ENCODE measurements around the gene ERC1. TPM values are rescaled to one million over a fixed set of nuclear protein-coding genes. Genes with fewer than 3 reads are reported as not detected.

The ERC1 gene
- total and polyA plus RNA-seq, 2 donors (not counting 1 experiment from before 2014, with no cell fraction given): 19.7 to 34.5 TPM

- no peaks in the 10 kb centered on the region for H4K20me1 ChIP-seq (ENCODE audit: control insufficient read depth, extremely low read depth, insufficient read depth, low read length)
- H3K36me3 ChIP-seq (ENCODE audit: control insufficient read depth, insufficient read depth, low read length): no peaks in the 10 kb centered on the region
- no peak for TF ChIP-seq EZH2 (IDR thresholded peaks at IDR 0.05; ENCODE audit: low read length, missing control alignments)
- TF ChIP-seq CTCF (conservative IDR thresholded peaks at IDR 0.05 in 1 of 2, IDR thresholded peaks at IDR 0.05 in 1 of 2; ENCODE audit: low read depth in 1 of 2, low read length in 2 of 2): no peak
- H3K9me3 ChIP-seq (ENCODE audit: control insufficient read depth, insufficient read depth, low read depth, low read length): no peaks in the 10 kb centered on the region
- no peaks in the 10 kb centered on the region for H3K27me3 ChIP-seq (ENCODE audit: control insufficient read depth, insufficient read depth, low read length)
- no peak overlapping the region for H3K9ac ChIP-seq (ENCODE audit: insufficient read depth, low read length)
- no peak overlapping the region for H2AFZ ChIP-seq (ENCODE audit: low read length)
- no peak for DNase-seq (ENCODE audit: low read depth in 2 of 2)
- H3K27ac ChIP-seq (ENCODE audit: insufficient read depth, low read length): no peak overlapping the region
- no peaks in the 10 kb centered on the region for H3K79me2 ChIP-seq (ENCODE audit: control insufficient read depth, insufficient read depth, low read length)
- H3K4me3 ChIP-seq (replicated peaks in 1 of 4; ENCODE audit: control extremely low read depth in 1 of 4, insufficient read depth in 1 of 4, low read depth in 3 of 4, low read length in 4 of 4): no peak overlapping the region
- H3K4me2 ChIP-seq (ENCODE audit: extremely low read depth, insufficient read depth, low read length): no peak overlapping the region
- no peaks in the 10 kb centered on the region for H3K4me1 ChIP-seq (ENCODE audit: control insufficient read depth, extremely low read depth, insufficient read depth, low read length)
Measured at GRCh38 chr12:976644-977043, 14.4 kb upstream of the ERC1 start.

GRCh38 chr12:977156-977555, 13.9 kb upstream of the ERC1 start:
- no peak overlapping the region for H3K9ac ChIP-seq (ENCODE audit: insufficient read depth, low read length)
- no peaks in the 10 kb centered on the region for H3K4me1 ChIP-seq (ENCODE audit: control insufficient read depth, extremely low read depth, insufficient read depth, low read length)
- no peak for DNase-seq (ENCODE audit: low read depth in 2 of 2)
- H4K20me1 ChIP-seq (ENCODE audit: control insufficient read depth, extremely low read depth, insufficient read depth, low read length): no peaks in the 10 kb centered on the region
- H3K9me3 ChIP-seq (ENCODE audit: control insufficient read depth, insufficient read depth, low read depth, low read length): no peaks in the 10 kb centered on the region
- H3K27ac ChIP-seq (ENCODE audit: insufficient read depth, low read length): no peak overlapping the region
- H3K36me3 ChIP-seq (ENCODE audit: control insufficient read depth, insufficient read depth, low read length): no peaks in the 10 kb centered on the region
- TF ChIP-seq CTCF (conservative IDR thresholded peaks at IDR 0.05 in 1 of 2, IDR thresholded peaks at IDR 0.05 in 1 of 2; ENCODE audit: low read depth in 1 of 2, low read length in 2 of 2) (no peak), EZH2 (IDR thresholded peaks at IDR 0.05; ENCODE audit: low read length, missing control alignments) (no peak)
- no peak overlapping the region for H3K4me2 ChIP-seq (ENCODE audit: extremely low read depth, insufficient read depth, low read length)
- no peaks in the 10 kb centered on the region for H3K79me2 ChIP-seq (ENCODE audit: control insufficient read depth, insufficient read depth, low read length)
- H2AFZ ChIP-seq (ENCODE audit: low read length): no peak overlapping the region
- no peaks in the 10 kb centered on the region for H3K27me3 ChIP-seq (ENCODE audit: control insufficient read depth, insufficient read depth, low read length)
- no peak overlapping the region for H3K4me3 ChIP-seq (replicated peaks in 1 of 4; ENCODE audit: control extremely low read depth in 1 of 4, insufficient read depth in 1 of 4, low read depth in 3 of 4, low read length in 4 of 4)

GRCh38 chr12:979349-979748, 11.7 kb upstream of the ERC1 start:
- H3K9me3 ChIP-seq (ENCODE audit: control insufficient read depth, insufficient read depth, low read depth, low read length): no peaks in the 10 kb centered on the region
- TF ChIP-seq CTCF (conservative IDR thresholded peaks at IDR 0.05 in 1 of 2, IDR thresholded peaks at IDR 0.05 in 1 of 2; ENCODE audit: low read depth in 1 of 2, low read length in 2 of 2): no peak
- no peak for TF ChIP-seq EZH2 (IDR thresholded peaks at IDR 0.05; ENCODE audit: low read length, missing control alignments)
- no peaks in the 10 kb centered on the region for H3K4me1 ChIP-seq (ENCODE audit: control insufficient read depth, extremely low read depth, insufficient read depth, low read length)
- no peak overlapping the region for H3K4me3 ChIP-seq (replicated peaks in 1 of 4; ENCODE audit: control extremely low read depth in 1 of 4, insufficient read depth in 1 of 4, low read depth in 3 of 4, low read length in 4 of 4)
- no peaks in the 10 kb centered on the region for H3K27me3 ChIP-seq (ENCODE audit: control insufficient read depth, insufficient read depth, low read length)
- H3K9ac ChIP-seq (ENCODE audit: insufficient read depth, low read length): no peak overlapping the region
- H3K4me2 ChIP-seq (ENCODE audit: extremely low read depth, insufficient read depth, low read length): no peak overlapping the region
- H3K27ac ChIP-seq (ENCODE audit: insufficient read depth, low read length): no peak overlapping the region
- DNase-seq (ENCODE audit: low read depth in 2 of 2): no peak
- H2AFZ ChIP-seq (ENCODE audit: low read length): no peak overlapping the region
- H3K79me2 ChIP-seq (ENCODE audit: control insufficient read depth, insufficient read depth, low read length): no peaks in the 10 kb centered on the region
- H3K36me3 ChIP-seq (ENCODE audit: control insufficient read depth, insufficient read depth, low read length): no peaks in the 10 kb centered on the region
- H4K20me1 ChIP-seq (ENCODE audit: control insufficient read depth, extremely low read depth, insufficient read depth, low read length): no peaks in the 10 kb centered on the region
